ENCODE data around the gene ACTG1. TPM values are rescaled to one million over a fixed set of nuclear protein-coding genes. Genes with fewer than 3 reads are reported as not detected.

Gene ACTG1
- total RNA-seq, 4 donors from 2014 or later, result 829 to 1,848 (median 1,550) TPM

Other genes with a start within 250 kb of the ACTG1 start
- gene SLC38A10, start 217.5 kb downstream of the ACTG1 start, total RNA-seq, result 10 to 100 TPM; 70.5 to 99.6 (median 81.8) TPM
- gene BAHCC1, start 117.3 kb downstream of the ACTG1 start, total RNA-seq, result 10 to 100 TPM; 17.5 to 34.3 (median 19.5) TPM
- 1 to 10 TPM in 2 of 4 donors, under 1 TPM in 2; 0.49 to 2.1 (median 1.0) TPM for gene FSCN2, start 15.6 kb upstream of the ACTG1 start, total RNA-seq
- 10 to 100 TPM; 14.6 to 32.1 (median 20.7) TPM for gene FAAP100, start 39.6 kb upstream of the ACTG1 start, total RNA-seq
- 10 to 100 TPM; 49.5 to 83.8 (median 58.0) TPM for gene NPLOC4, start 124.3 kb upstream of the ACTG1 start, total RNA-seq
- gene TSPAN10, start 124.4 kb upstream of the ACTG1 start, total RNA-seq, result under 1 TPM in 3 of 4 donors, not detected in 1; 0.27 to 0.89 (median 0.30) TPM
- gene PDE6G, start 143.7 kb upstream of the ACTG1 start, total RNA-seq, result under 1 TPM in 1 of 4 donors, not detected in 3; 0.62 TPM
- gene OXLD1, start 153.8 kb upstream of the ACTG1 start, total RNA-seq, result 10 to 100 TPM; 19.4 to 31.8 (median 25.3) TPM
- 10 to 100 TPM in 2 of 4 donors, 1 to 10 TPM in 2; 8.2 to 16.1 (median 11.4) TPM for gene CCDC137, start 153.9 kb upstream of the ACTG1 start, total RNA-seq
- gene ARL16, start 171.0 kb upstream of the ACTG1 start, total RNA-seq, result 10 to 100 TPM; 26.2 to 52.8 (median 30.2) TPM
- 10 to 100 TPM; 51.5 to 90.5 (median 66.6) TPM for gene HGS, start 171.2 kb upstream of the ACTG1 start, total RNA-seq
- 10 to 100 TPM; 27.5 to 42.9 (median 29.3) TPM for gene MRPL12, start 190.6 kb upstream of the ACTG1 start, total RNA-seq
- 1 to 10 TPM; 3.0 to 8.8 (median 5.0) TPM for gene SLC25A10, start 199.5 kb upstream of the ACTG1 start, total RNA-seq